Stimulated activated CD8-positive, alpha-beta memory T cell treated with anti-CD3 and anti-CD28 coated beads, Interleukin-2, amount 100 ng/mL, for 1 hour (primary cell): Measurements from ENCODE around the gene MIXL1.
"Not testable (repeated sequence)": the region's sequence is repeated elsewhere in the genome, so short reads cannot be mapped to it uniquely, and the experiment has no call there.

Experiments used
- DNase-seq, 2 donors: peaks; one replicate each; pipeline ENCODE4 v3.0.0-alpha.2; 2020; ENCODE audit warnings: low read depth in 2 of 2

MIXL1 gene

GRCh38 chr1:226215239-226215638, 8.2 kb upstream of the MIXL1 start:
- DNase-seq, result no peak

GRCh38 chr1:226216056-226216455, 7.4 kb upstream of the MIXL1 start:
- DNase-seq, result no peak

- DNase-seq, result no peak
These were observed 6.2 kb upstream of the MIXL1 start for GRCh38 chr1:226217273-226217672.

- no peak for DNase-seq
These were observed 2.8 kb upstream of the MIXL1 start for GRCh38 chr1:226220473-226221189.

- DNase-seq, result no peak
These were observed 778 bp upstream of the MIXL1 start for GRCh38 chr1:226222686-226223085.

- DNase-seq, result no peak
These were observed 351 bp downstream of the MIXL1 start for GRCh38 chr1:226223786-226224244.

- DNase-seq, result no peak
These were observed 3.1 kb downstream of the MIXL1 start for GRCh38 chr1:226226601-226227000.

- DNase-seq, result no peak
These were observed 9.8 kb downstream of the MIXL1 start for GRCh38 chr1:226233293-226233692.

GRCh38 chr1:226233806-226234205, 10.3 kb downstream of the MIXL1 start:
- no peak for DNase-seq

GRCh38 chr1:226236826-226237225, 13.4 kb downstream of the MIXL1 start:
- no peak for DNase-seq

- no peak for DNase-seq
These were observed 16.0 kb downstream of the MIXL1 start for GRCh38 chr1:226239421-226239820.

GRCh38 chr1:226248091-226248490, 24.6 kb downstream of the MIXL1 start:
- no peak for DNase-seq

- no peak for DNase-seq
These were observed 25.3 kb downstream of the MIXL1 start for GRCh38 chr1:226248796-226249195.

- no peak for DNase-seq
These were observed 27.0 kb downstream of the MIXL1 start for GRCh38 chr1:226250511-226250910.

- not testable (repeated sequence) for DNase-seq
These were observed 29.4 kb downstream of the MIXL1 start for GRCh38 chr1:226252841-226253240.

- no peak for DNase-seq
These were observed 30.5 kb downstream of the MIXL1 start for GRCh38 chr1:226253933-226254332.

- no peak for DNase-seq
These were observed 31.9 kb downstream of the MIXL1 start for GRCh38 chr1:226255380-226255779.

- no peak for DNase-seq
These were observed 38.4 kb downstream of the MIXL1 start for GRCh38 chr1:226261818-226262217.

- no peak for DNase-seq
These were observed 45.1 kb downstream of the MIXL1 start for GRCh38 chr1:226268421-226269124.

GRCh38 chr1:226272233-226272902, 48.9 kb downstream of the MIXL1 start:
- not testable (repeated sequence) for DNase-seq

GRCh38 chr1:226274138-226274537, 50.7 kb downstream of the MIXL1 start:
- no peak for DNase-seq

GRCh38 chr1:226276077-226276682, 52.7 kb downstream of the MIXL1 start:
- no peak for DNase-seq
